ENCODE data around the gene CBR3.

GRCh38 chr21:36180963-36181362 is 46.1 kb downstream of the CBR3 start:
- no peak for TF ChIP-seq CTCF (IDR thresholded peaks at IDR 0.05 in 4 of 5, conservative IDR thresholded peaks at IDR 0.05 in 1 of 5)
- no peak for TF ChIP-seq POLR2A (IDR thresholded peaks at IDR 0.05)
